CD4-positive, alpha-beta T cell treated with Interleukin-10 for 1 hour (primary cell): ENCODE measurements around the gene M1AP.
A peak's percentile ranks its signal among the peaks of the same experiment; 100 is the strongest.

ENCODE experiments used
- DNase-seq: peaks from one replicate; pipeline ENCODE4 v3.0.0-alpha.2; 2020

Gene M1AP

DNA sequence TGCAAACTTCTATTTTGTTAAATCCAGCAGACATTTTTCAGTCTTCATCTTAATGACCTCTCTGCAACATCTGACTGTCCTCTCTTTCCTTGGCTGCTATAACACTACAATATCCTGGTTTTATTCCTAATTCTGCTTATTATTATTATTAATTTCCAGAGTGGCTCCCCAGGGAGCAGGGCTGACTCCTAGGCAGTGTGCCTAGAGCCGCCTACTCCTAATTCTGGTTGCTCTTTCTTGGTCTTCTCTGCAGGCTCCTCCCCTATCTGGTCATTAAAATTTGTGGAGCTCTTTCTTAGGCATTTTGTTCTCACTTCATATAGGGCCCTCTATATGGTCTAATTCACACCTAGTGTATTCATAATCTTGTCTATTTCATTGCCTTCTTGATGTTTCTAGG, 105.2 kb downstream of the M1AP start:
- DNase-seq: no peak

DNA sequence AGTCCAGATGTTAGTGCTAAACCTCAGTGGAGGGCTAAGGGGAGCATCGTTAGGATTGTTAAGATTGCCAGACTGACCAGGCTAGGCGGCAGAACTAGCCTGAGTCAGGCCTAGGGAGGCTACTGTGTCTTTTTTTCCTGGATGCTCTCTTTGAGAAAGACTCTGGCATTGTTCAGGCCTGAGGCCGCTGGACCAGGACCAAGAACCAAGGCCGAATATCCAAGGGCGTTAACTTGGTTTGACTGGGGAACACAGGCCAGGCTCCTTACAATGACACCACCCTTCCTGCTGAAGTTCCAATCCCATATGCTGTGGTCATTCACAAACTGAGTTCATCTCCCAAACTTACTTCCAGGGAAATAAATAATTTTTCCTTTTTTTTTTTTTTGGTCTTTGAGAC, 107.8 kb downstream of the M1AP start:
- DNase-seq: no peak

DNA sequence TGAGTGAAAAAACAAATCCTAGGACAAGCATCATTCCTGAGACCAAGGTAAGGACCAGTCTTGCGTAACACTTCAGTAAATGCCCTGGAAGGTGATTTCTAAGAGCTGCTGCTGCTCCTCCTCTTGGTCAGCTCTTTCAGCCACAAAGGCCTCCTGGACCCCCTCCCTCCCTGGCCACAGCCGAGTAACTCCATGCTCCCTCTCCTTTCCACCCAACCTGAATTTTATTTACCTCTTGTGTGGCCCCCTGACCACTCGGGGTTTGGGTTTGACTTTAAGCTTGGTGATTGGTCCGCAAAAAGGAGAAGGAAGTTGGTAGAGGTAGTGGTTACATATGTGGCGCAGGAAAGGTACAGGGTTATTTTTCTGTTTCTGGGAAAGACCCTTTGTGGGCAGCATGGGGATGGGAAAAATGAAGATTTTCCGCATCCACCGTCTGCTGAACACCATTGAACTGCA, 109.2 kb downstream of the M1AP start:
- no peak for DNase-seq

DNA sequence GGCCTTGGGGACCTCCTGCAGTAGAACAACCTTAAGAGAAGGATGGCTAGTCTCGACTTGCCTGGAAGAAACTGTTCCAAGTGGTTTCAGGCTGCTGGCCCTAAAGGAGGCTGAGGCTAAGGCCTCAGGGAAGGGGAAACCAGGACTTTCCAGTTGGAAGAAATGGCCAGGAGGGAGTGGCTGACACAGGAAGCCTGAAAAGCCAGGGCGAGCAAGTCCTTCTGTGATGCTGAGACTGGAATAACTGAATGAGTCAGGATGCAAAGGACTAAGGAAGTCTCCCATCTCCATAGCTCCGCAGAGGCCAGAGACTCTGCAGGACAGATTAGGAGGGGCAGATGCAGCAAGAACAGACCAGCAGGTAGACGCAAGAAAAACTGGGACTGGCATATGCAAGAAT, 111.0 kb downstream of the M1AP start:
- no peak for DNase-seq

DNA sequence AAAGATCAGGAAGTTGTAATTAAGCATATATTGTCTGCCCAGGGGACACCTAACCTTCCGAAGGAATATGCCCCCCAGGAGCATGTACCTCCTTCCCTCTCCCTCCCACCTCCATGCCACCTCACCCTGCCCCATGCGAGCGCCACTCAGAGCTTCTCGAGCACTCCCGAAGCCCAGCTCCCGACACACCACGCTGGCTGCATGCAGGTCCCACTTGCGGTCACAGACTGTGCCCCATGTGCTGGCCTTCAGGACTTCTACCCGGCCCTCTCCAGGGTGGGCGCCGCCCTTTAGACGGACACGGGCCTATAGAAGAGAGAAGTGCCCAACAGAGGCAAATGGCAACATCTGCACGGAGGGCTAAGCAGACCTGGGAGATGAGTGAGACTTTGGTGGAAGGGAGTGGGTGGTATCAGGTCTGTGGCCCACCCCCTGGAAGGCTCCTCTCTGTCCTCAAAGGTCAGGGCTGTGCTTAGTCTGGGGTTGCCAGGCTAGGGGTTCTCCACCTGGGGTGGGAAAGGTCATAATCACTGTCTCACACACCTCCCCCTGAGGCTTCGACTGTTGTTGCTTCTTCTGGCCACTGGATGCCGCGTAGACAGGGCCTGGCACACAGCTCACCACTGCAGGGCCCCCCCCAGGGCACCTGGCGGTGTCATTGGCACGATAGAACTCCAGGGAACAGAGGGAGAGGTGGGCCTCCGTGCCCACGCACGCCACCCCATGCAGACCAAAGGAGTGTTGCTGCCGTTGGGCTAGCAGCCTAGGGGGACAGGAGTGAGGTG, 111.8 kb downstream of the M1AP start:
- no peak for DNase-seq

DNA sequence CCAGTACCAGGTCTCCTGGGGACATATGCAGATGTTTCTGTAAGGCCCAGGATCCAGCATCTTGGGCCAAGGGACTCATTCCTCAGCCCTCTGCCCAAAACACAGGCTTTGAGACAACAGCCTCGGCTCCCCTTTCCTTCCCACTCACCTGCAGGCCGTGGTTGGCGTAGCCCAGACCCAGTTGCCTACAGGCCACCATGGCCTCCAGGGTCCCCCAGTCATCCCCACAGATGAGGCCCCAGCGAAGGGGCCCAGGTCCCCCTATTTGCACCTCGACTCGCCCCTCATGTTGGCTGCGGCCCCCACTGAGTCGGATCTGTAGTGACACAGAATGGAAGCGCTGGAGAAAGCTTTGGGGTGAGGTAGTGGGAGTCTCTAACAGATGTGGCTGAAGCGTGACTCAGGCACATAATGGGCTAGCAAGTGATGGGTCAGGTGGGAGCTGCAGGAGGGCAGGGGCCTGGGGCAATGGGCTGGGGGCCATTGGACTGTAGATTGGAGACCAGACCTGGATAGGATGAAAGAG, 112.6 kb downstream of the M1AP start:
- no peak for DNase-seq

GRCh38 chr2:74534411-74534810, 113.7 kb downstream of the M1AP start:
- no peak for DNase-seq

GRCh38 chr2:74533464-74533863, 114.7 kb downstream of the M1AP start:
- DNase-seq: no peak

- DNase-seq: peak; percentile 67
These were observed 115.9 kb downstream of the M1AP start for GRCh38 chr2:74532222-74532621.

DNA sequence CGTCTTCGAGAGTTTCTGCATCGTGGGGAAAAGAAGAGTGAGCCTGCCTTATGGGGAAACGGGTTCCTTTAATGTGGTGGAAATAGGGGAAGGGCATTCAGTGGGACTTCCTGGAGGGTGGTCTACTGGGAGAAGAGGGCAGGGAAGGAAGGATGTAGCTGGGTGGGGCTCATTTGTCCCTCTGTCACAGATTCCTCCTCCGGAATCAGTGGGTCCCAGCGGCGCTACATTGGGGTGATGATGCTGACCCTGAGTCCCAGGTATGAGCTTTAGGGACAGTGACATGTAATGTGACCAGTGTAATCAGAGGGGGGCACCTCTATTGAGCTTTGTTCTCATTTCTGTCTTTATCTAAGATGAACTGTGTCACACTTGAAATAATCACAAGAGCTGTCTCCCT, 116.5 kb downstream of the M1AP start:
- no peak for DNase-seq

DNA sequence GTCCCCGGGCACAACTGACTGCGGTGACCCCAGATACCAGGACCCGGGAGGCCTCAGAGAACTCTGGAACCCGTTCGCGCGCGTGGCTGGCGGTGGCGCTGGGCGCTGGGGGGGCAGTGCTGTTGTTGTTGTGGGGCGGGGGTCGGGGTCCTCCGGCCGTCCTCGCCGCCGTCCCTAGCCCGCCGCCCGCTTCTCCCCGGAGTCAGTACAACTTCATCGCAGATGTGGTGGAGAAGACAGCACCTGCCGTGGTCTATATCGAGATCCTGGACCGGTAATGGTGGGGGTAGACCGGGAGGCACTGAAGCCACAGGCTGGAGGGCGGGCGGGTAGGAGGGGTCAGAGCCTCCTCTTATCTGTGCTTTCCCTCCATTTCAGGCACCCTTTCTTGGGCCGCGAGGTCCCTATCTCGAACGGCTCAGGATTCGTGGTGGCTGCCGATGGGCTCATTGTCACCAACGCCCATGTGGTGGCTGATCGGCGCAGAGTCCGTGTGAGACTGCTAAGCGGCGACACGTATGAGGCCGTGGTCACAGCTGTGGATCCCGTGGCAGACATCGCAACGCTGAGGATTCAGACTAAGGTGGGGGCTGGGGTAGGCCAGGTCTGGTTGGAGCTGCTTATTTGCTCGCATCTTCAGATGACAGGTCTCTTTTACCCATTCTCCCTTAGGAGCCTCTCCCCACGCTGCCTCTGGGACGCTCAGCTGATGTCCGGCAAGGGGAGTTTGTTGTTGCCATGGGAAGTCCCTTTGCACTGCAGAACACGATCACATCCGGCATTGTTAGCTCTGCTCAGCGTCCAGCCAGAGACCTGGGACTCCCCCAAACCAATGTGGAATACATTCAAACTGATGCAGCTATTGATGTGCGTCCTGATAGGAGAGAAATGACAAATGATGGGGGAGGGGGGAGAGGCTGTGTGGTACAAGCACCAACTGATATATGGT, 117.6 kb downstream of the M1AP start:
- DNase-seq: peak; percentile 66

- peak; percentile 90 for DNase-seq
These were observed 118.5 kb downstream of the M1AP start, which contains the start of the genes AUP1 and HTRA2 for GRCh38 chr2:74529357-74530238. Gene AUP1 (minus strand): TSS chr2:74529706. CDS start chr2:74529629, 77 bp downstream. Gene HTRA2 (plus strand): TSS chr2:74529933. CDS start chr2:74530007, 74 bp downstream.

DNA sequence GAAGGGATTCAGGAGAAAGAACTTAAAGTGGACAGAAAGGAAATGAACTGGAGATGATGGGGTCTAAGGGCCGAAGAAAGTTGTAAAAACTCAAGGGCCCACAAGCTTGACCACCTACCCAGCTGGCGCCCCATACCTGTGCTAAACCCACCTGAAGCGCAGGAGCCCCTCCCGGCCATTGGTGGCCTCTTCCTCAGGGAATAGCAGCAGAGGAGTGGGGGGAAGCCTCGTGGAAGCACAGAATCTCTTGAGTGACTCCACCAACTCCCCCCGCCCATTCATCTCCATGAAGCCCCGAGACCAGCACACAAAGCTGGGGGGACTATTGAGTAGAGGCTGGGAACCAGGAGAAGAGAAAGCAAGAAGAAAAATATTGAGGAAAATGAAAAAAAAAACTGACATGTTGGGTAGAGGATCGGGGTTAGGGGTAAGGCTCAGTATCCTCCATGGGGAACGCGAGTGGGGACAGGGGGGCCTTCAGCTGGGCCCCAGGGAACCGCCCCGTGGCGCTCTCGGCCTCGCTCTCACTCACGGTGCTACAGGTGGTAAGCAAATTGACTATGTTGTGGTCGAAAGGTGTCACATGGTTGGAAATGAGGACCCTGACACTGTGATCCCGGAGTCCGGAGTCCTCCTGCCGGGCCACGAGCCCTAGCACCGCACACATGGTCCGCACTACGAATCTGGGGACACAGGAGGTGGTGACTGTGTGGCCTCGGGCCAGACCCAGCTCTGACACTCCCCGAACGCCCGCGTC, 119.4 kb downstream of the M1AP start:
- peak; percentile 41 for DNase-seq

- DNase-seq: no peak
These were observed 120.4 kb downstream of the M1AP start for GRCh38 chr2:74527741-74528140.

GRCh38 chr2:74526649-74527230, 121.4 kb downstream of the M1AP start:
- no peak for DNase-seq

GRCh38 chr2:74525717-74526648, 122.1 kb downstream of the M1AP start, which contains the start of gene DQX1:
Gene DQX1 (minus strand): TSS chr2:74526231. CDS start chr2:74525729, 502 bp downstream.
- DNase-seq: peak; percentile 49

DNA sequence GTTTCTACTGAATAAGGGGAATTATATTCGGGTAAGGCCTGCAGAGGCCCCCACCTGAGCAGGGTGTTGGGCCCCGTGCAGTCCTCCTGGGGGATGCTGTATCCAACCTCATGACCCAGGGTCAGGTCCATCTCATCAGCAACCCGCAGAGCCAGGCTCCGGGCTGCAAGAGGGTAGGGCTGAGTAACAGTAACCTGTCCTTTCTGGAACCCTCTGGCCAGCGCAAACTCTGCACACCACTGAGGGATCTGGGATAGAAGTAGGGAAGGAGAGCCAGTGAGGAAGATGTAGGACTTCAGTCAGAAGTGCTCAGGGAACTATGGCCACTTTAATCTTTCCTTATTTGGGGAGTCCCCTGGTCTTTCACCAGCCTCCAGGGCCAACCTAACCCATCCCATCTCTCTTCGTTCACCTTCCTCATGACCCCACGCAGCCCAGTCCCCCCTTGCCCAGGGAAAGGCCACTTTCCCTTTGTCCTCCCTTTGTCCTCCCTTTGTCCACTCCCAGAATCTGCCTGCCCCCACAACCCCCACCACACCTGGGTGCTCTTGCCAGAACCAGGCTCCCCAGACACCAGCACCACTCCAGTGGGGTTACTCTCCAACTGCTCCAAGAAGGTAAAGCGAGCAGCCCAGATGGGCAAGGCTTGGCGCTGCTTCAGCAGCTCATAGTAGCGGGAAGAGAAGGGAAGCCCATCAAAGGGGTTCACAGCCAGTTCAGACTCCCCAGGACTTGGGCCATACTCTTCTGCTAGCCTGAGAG, 123.0 kb downstream of the M1AP start:
- no peak for DNase-seq

DNA sequence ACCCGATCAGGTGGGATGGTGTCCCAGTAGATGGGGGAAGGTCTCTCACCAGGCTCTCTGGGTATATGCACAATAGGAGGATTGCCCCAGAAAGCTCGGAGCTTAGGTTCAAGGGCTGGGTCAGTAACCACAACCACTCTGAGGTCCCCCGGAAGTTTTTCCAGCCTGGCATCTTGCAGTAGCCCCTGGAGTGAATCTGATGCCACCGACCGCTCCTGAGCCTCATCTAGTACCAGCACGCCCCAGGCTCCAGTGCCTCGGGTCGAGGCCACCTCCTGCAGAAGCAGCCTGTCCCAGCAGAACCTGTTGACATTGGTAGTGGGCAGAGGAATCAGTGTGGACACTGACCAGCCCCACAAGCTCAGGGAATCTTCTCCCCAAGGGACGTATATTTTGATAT, 124.1 kb downstream of the M1AP start:
- DNase-seq: no peak

- no peak for DNase-seq
These were observed 125.6 kb downstream of the M1AP start for GRCh38 chr2:74522516-74522915.
